Keratinocyte (primary cell): ENCODE measurements around the gene PTPN23. TPM values are rescaled to one million over a fixed set of nuclear protein-coding genes. Genes with fewer than 3 reads are reported as not detected.

ENCODE experiments used
- DNase-seq: peaks from one replicate; pipeline ENCODE4 v3.0.0-alpha.2; 2011; ENCODE audit warnings: low read depth, missing footprints, low spot score
- FAIRE-seq: peaks from 2 replicates; lab custom pipeline; 2011; peaks lifted over from hg19 to GRCh38; lab: Jason Lieb, UNC
- H2AFZ ChIP-seq: 2 replicates; pipeline ENCODE4 v1.6.0; 2012; ENCODE audit warnings: low read length, control low read depth, inconsistent platforms; ENCODE audit not compliant: control insufficient read depth
- H3K27ac ChIP-seq: 2 replicates; pipeline ENCODE4 v1.5.1; 2011; ENCODE audit warnings: low read length; ENCODE audit not compliant: control insufficient read depth, insufficient read depth
- H3K27me3 ChIP-seq: 3 replicates; pipeline ENCODE4 v1.6.0; 2011; ENCODE audit warnings: low read length; ENCODE audit not compliant: control insufficient read depth, insufficient read depth; ENCODE audit errors: extremely low read depth
- H3K36me3 ChIP-seq, 2 experiments: 2 replicates in 1 of 2; 3 replicates in 1 of 2; pipeline ENCODE4 v1.5.1; 2011; ENCODE audit warnings: low read length in 2 of 2, mild to moderate bottlenecking in 1 of 2; ENCODE audit not compliant: control insufficient read depth in 2 of 2, insufficient read depth in 2 of 2; ENCODE audit errors: extremely low read depth in 1 of 2
- H3K4me1 ChIP-seq: 3 replicates; pipeline ENCODE4 v1.5.1; 2011; ENCODE audit warnings: low read length; ENCODE audit not compliant: control insufficient read depth, insufficient read depth; ENCODE audit errors: extremely low read depth
- H3K4me2 ChIP-seq: 3 replicates; pipeline ENCODE4 v1.6.0; 2011; ENCODE audit warnings: low read depth, low read length; ENCODE audit not compliant: control insufficient read depth, insufficient read depth; ENCODE audit errors: extremely low read depth
- H3K4me3 ChIP-seq, 3 experiments: fragments of 200-600 bp in 1 of 3; sonication (generic) in 1 of 3; 2 replicates in 2 of 3; 3 replicates in 1 of 3; pipeline ENCODE4 v1.5.1; 2011 to 2016; ENCODE audit warnings: low read length in 3 of 3, mild to moderate bottlenecking in 3 of 3, control low read depth in 2 of 3, inconsistent platforms in 1 of 3, low read depth in 1 of 3, mixed read lengths in 1 of 3, mixed run types in 1 of 3, moderate library complexity in 1 of 3; ENCODE audit not compliant: control insufficient read depth in 2 of 3, insufficient read depth in 2 of 3; ENCODE audit errors: extremely low read depth in 1 of 3
- H3K79me2 ChIP-seq: 2 replicates; pipeline ENCODE4 v1.6.0; 2012; ENCODE audit warnings: low read length; ENCODE audit not compliant: control insufficient read depth, insufficient read depth
- H3K9ac ChIP-seq: 3 replicates; pipeline ENCODE4 v1.6.0; 2011; ENCODE audit warnings: low read length; ENCODE audit not compliant: control insufficient read depth, insufficient read depth; ENCODE audit errors: extremely low read depth
- H3K9me1 ChIP-seq: 3 replicates; pipeline ENCODE4 v1.6.0; 2011; ENCODE audit warnings: low read length; ENCODE audit not compliant: control insufficient read depth, insufficient read depth; ENCODE audit errors: extremely low read depth
- H3K9me3 ChIP-seq: 2 replicates; pipeline ENCODE4 v1.5.1; 2012; ENCODE audit warnings: low read depth, low read length; ENCODE audit not compliant: control insufficient read depth
- H4K20me1 ChIP-seq: 3 replicates; pipeline ENCODE4 v1.6.0; 2011; ENCODE audit warnings: low read length; ENCODE audit not compliant: control insufficient read depth, insufficient read depth; ENCODE audit errors: extremely low read depth
- CTCF ChIP-seq, 3 experiments: IDR thresholded peaks in 1 of 3; conservative IDR thresholded peaks in 1 of 3; optimal IDR thresholded peaks in 1 of 3; 2 replicates in 2 of 3; 3 replicates in 1 of 3; pipeline versions ENCODE3 to v1.5.1; 2011; ENCODE audit warnings: low read length in 3 of 3, mild to moderate bottlenecking in 3 of 3, moderate library complexity in 2 of 3, control low read depth in 1 of 3, inconsistent platforms in 1 of 3; ENCODE audit not compliant: insufficient read depth in 2 of 3; ENCODE audit errors: extremely low read depth in 1 of 3
- EZH2 ChIP-seq: IDR thresholded peaks from one replicate; pipeline ENCODE4 v1.6.1; 2012; ENCODE audit warnings: inconsistent platforms, mild to moderate bottlenecking, low read length, moderate library complexity
- dilution Hi-C: fragments of 300-500 bp; cut with MboI; formaldehyde crosslinking; loops from one replicate; pipeline ENCODE4 v1.7.0; 2020; ENCODE audit warnings: low sequenced_read_pairs; ENCODE audit not compliant: extremely low pct_ligation_motif_present
- polyA plus RNA-seq, 5 experiments: library from polyadenylated mRNA; depleted of rRNA in 3 of 5; stranded (reverse) in 3 of 5; stranded (forward) in 1 of 5; unstranded in 1 of 5; fragments of >200 nt; gene quantifications; 1 replicate in 1 of 5; 2 replicates in 3 of 5; 3 replicates in 1 of 5; pipeline versions ENCODE4 v1.2.1 to v1.2.3, GENCODE V29; 2011 to 2012; ENCODE audit warnings: missing spikeins in 2 of 5, low read depth in 1 of 5, low replicate concordance in 1 of 5

The PTPN23 gene
- polyA plus RNA-seq, 1 donor (not counting 4 experiments of a cell fraction or from before 2014, with no cell fraction given): 1.3 TPM

- no peak overlapping the region for H3K27ac ChIP-seq
These were observed 40.0 kb downstream of the PTPN23 start for GRCh38 chr3:47420511-47421484.

GRCh38 chr3:47421741-47422649 lies 41.2 kb downstream of the PTPN23 start:
- Histone ChIP-seq H3K9me3 (no peaks in the 10 kb centered on the region), H3K27ac (no peak overlapping the region), H3K4me1 (no peaks in the 10 kb centered on the region), H3K4me2 (no peak overlapping the region), H3K4me3 (no peak overlapping the region), H4K20me1 (peaks cover 2% of the 10 kb centered on the region), H3K36me3 (peaks cover 19 to 33% of the 10 kb centered on the region in 2 experiments), H3K9me1 (no peaks in the 10 kb centered on the region), H3K27me3 (no peaks in the 10 kb centered on the region), H2AFZ (no peak overlapping the region), H3K9ac (no peak overlapping the region), H3K79me2 (no peaks in the 10 kb centered on the region)
- DNase-seq: no peak
- no peak for FAIRE-seq
- dilution Hi-C loops: no loop called here
- TF ChIP-seq CTCF (optimal IDR thresholded peaks at IDR 0.05 in 1 of 3, IDR thresholded peaks at IDR 0.05 in 1 of 3, conservative IDR thresholded peaks at IDR 0.05 in 1 of 3; ENCODE audit: extremely low read depth in 1 of 3, insufficient read depth in 2 of 3, low read length in 3 of 3) (peak in 2 of 3 experiments; percentile 39 to 53), EZH2 (no peak)

More at GRCh38 chr3:47420511-47421484, 40.0 kb downstream of the PTPN23 start:
- Histone ChIP-seq H3K36me3 (peaks cover 17 to 33% of the 10 kb centered on the region in 2 experiments), H3K79me2 (no peaks in the 10 kb centered on the region), H3K9ac (peak overlapping the region; percentile 1), H3K4me1 (no peaks in the 10 kb centered on the region), H3K9me1 (no peaks in the 10 kb centered on the region), H2AFZ (no peak overlapping the region), H4K20me1 (peaks cover 2% of the 10 kb centered on the region), H3K9me3 (no peaks in the 10 kb centered on the region), H3K4me2 (no peak overlapping the region), H3K27me3 (no peaks in the 10 kb centered on the region), H3K4me3 (no peak overlapping the region)
- TF ChIP-seq CTCF (optimal IDR thresholded peaks at IDR 0.05 in 1 of 3, IDR thresholded peaks at IDR 0.05 in 1 of 3, conservative IDR thresholded peaks at IDR 0.05 in 1 of 3; ENCODE audit: extremely low read depth in 1 of 3, insufficient read depth in 2 of 3, low read length in 3 of 3) (peak in 2 of 3 experiments; percentile 96 to 98), EZH2 (no peak)
- DNase-seq (peak; percentile 58), FAIRE-seq (peak; percentile 97)
- dilution Hi-C loops: no loop called here
